Islet of Langerhans (tissue), 1 donor: ENCODE data around the gene RTN4R.
A peak's percentile ranks its signal among the peaks of the same experiment; 100 is the strongest.
"Not testable (repeated sequence)": the region's sequence is repeated elsewhere in the genome, so short reads cannot be mapped to it uniquely, and the experiment has no call there.

Experiments used
- FAIRE-seq: peaks from one replicate; lab custom pipeline; 2011; peaks lifted over from hg19 to GRCh38; lab: Jason Lieb, UNC

Gene RTN4R

GRCh38 chr22:20271114-20271994, 3.2 kb upstream of the RTN4R start:
- FAIRE-seq: no peak

GRCh38 chr22:20270190-20271113, 2.3 kb upstream of the RTN4R start:
- peak; percentile 55 for FAIRE-seq

- FAIRE-seq: not testable (repeated sequence)
Observed at GRCh38 chr22:20269673-20270072, 1.6 kb upstream of the RTN4R start.

- FAIRE-seq: not testable (repeated sequence)
Observed at GRCh38 chr22:20269201-20269600, 1.1 kb upstream of the RTN4R start.

- no peak for FAIRE-seq
Observed at GRCh38 chr22:20267441-20268278, 458 bp downstream of the RTN4R start.

GRCh38 chr22:20266667-20267440, 1.3 kb downstream of the RTN4R start:
- FAIRE-seq: not testable (repeated sequence)

- not testable (repeated sequence) for FAIRE-seq
Observed at GRCh38 chr22:20265772-20266666, 2.1 kb downstream of the RTN4R start.

- no peak for FAIRE-seq
Observed at GRCh38 chr22:20264614-20265452, 3.3 kb downstream of the RTN4R start.

- not testable (repeated sequence) for FAIRE-seq
Observed at GRCh38 chr22:20263404-20264281, 4.5 kb downstream of the RTN4R start.

GRCh38 chr22:20262582-20263147, 5.5 kb downstream of the RTN4R start:
- FAIRE-seq: no peak

GRCh38 chr22:20261848-20262581, 6.1 kb downstream of the RTN4R start:
- FAIRE-seq: no peak

GRCh38 chr22:20260071-20260765, 7.9 kb downstream of the RTN4R start:
- FAIRE-seq: no peak

GRCh38 chr22:20259327-20259688, 8.8 kb downstream of the RTN4R start:
- no peak for FAIRE-seq

GRCh38 chr22:20258584-20259326, 9.4 kb downstream of the RTN4R start:
- FAIRE-seq: no peak

GRCh38 chr22:20258021-20258299, 10.2 kb downstream of the RTN4R start:
- no peak for FAIRE-seq
